Pancreas (tissue), 10 donors: Measurements from ENCODE around the gene CDH4. TPM values are rescaled to one million over a fixed set of nuclear protein-coding genes. Genes with fewer than 3 reads are reported as not detected.

Source experiments
- ATAC-seq, 4 donors: fragments of 200-7000 bp; cut with Tn5 transposase; one replicate each; pipeline versions ENCODE4 v1.8.0 to v1.9.1; 2020; ENCODE audit warnings: mild to moderate bottlenecking in 4 of 4, moderate library complexity in 4 of 4
- DNase-seq, 6 donors: peaks; one replicate each; pipeline ENCODE4 v3.0.0-alpha.2; 2020
- FAIRE-seq: peaks from 2 replicates; lab custom pipeline; 2012; peaks lifted over from hg19 to GRCh38; lab: Jason Lieb, UNC
- H3K27ac ChIP-seq, 4 donors: fragments of 200-600 bp; sonication (generic); 1 replicate in 3 of 4; 2 replicates in 1 of 4; pipeline versions ENCODE4 v1.5.0 to v1.8.0; 2020
- H3K27me3 ChIP-seq, 4 donors: fragments of 200-600 bp; one replicate each; pipeline ENCODE4 v1.8.0; 2021
- H3K36me3 ChIP-seq, 3 donors: fragments of 200-600 bp; sonication (generic) in 1 of 3; one replicate each; pipeline versions ENCODE4 v1.5.0 to v1.8.0; 2020 to 2021
- H3K4me1 ChIP-seq, 3 donors: fragments of 200-600 bp; one replicate each; pipeline ENCODE4 v1.8.0; 2021
- H3K4me3 ChIP-seq, 4 donors: fragments of 200-600 bp; sonication (generic) in 2 of 4; one replicate each; pipeline versions ENCODE4 v1.5.0 to v1.8.0; 2020 to 2021
- H3K9me3 ChIP-seq, 4 donors: fragments of 200-600 bp; one replicate each; pipeline ENCODE4 v1.8.0; 2021
- CTCF ChIP-seq, 4 donors: fragments of 200-600 bp; sonication (generic) in 3 of 4; IDR thresholded peaks; one replicate each; pipeline versions ENCODE4 v1.5.0 to v1.8.0; 2021; ENCODE audit warnings: antibody characterized with exemption in 4 of 4
- WGBS, 2 donors: extraction: QIAGEN DNeasy Blood & Tissue Kit; methylation state at CpG; one replicate each; pipeline ENCODE4 v1.1.7; 2013; 5-methylcytosine and 5-hydroxymethylcytosine counted together
- intact Hi-C, 3 donors: fragments of 100-400 bp; cut with DNase I; formaldehyde crosslinking; loops; one replicate each; pipeline versions ENCODE4 v1.11.1 to v1.14.2; 2022
- polyA plus RNA-seq, 2 donors: library from polyadenylated mRNA; stranded (reverse); fragments of 200-250 nt; gene quantifications; one replicate each; pipeline ENCODE4 v1.2.3, GENCODE V29; 2013
- total RNA-seq, 6 donors: library from RNA; stranded (reverse); fragmentation: NEBNext Ultra II Directional in 4 of 6; extraction: Animal tissue kit (Norgen Biotek cat#: 25700) in 4 of 6; gene quantifications; one replicate each; pipeline versions ENCODE4 v1.2.1 to v1.2.4, GENCODE V29; 2021 to 2023
- donor health status: healthy with polysubstance abuse.
- donor health status: DM: no; HTN: no; CAD: no; lungs with moderate emphysema.
- donor health status: DM: no; HTN: no; CAD: no.
- donor health status: control.
- donor health status: control.
- donor health status: Bipolar disorder and iron deficiency.
- donor health status: DM: yes; HTN: yes; CAD: no.
- donor health status: DM: no; HTN: no; CAD: no.
- donor health status: DM: no; HTN: no; CAD: no.
- donor health status: DM: yes; HTN: yes; CAD: no.

CDH4 gene
- total and polyA plus RNA-seq, 8 donors: 0.04 to 1.4 (median 0.27) TPM

GRCh38 chr20:61573415-61574305, 321.6 kb downstream of the CDH4 start:
- TF ChIP-seq CTCF (IDR thresholded peaks at IDR 0.05): no peak
- ATAC-seq: no peak
- WGBS, 2 donors: 79 to 86% methylated on average over 16 of the region's 16 CpGs
- no peak for DNase-seq
- Histone ChIP-seq H3K4me3 (no peak overlapping the region), H3K9me3 (no peaks in the 10 kb centered on the region), H3K4me1 (no peaks in the 10 kb centered on the region), H3K27me3 (no peaks in the 10 kb centered on the region), H3K36me3 (no peaks in the 10 kb centered on the region), H3K27ac (no peak overlapping the region)
- FAIRE-seq: no peak
- intact Hi-C loops: no loop called here

- no peaks in the 10 kb centered on the region for H3K4me1 ChIP-seq
- 60 to 62% methylated on average over 6 of the region's 6 CpGs for WGBS, 2 donors
- no peaks in the 10 kb centered on the region for H3K9me3 ChIP-seq
- no peaks in the 10 kb centered on the region for H3K36me3 ChIP-seq
- no peak for FAIRE-seq
- no peak overlapping the region for H3K27ac ChIP-seq
- no peak for TF ChIP-seq CTCF (IDR thresholded peaks at IDR 0.05)
- no peak overlapping the region for H3K4me3 ChIP-seq
- ATAC-seq: peak in 3 of 4 donors; percentile 24 to 32 (median 25)
- peak in 1 of 6 donors; percentile 26 for DNase-seq
- intact Hi-C loops: no loop called here
- H3K27me3 ChIP-seq: no peaks in the 10 kb centered on the region
Measured at GRCh38 chr20:61575151-61575937, 323.3 kb downstream of the CDH4 start.

GRCh38 chr20:61576372-61576771, 324.3 kb downstream of the CDH4 start:
- Histone ChIP-seq H3K9me3 (no peaks in the 10 kb centered on the region), H3K4me1 (no peaks in the 10 kb centered on the region), H3K4me3 (no peak overlapping the region), H3K27me3 (no peaks in the 10 kb centered on the region), H3K36me3 (no peaks in the 10 kb centered on the region), H3K27ac (no peak overlapping the region)
- 87 to 88% methylated on average over 5 of the region's 5 CpGs for WGBS, 2 donors
- intact Hi-C loops: no loop called here
- DNase-seq: no peak
- no peak for TF ChIP-seq CTCF (IDR thresholded peaks at IDR 0.05)
- no peak for FAIRE-seq
- ATAC-seq: no peak

GRCh38 chr20:61577065-61577464, 325.0 kb downstream of the CDH4 start:
- ATAC-seq: no peak
- intact Hi-C loops: no loop called here

More at GRCh38 chr20:61577065-61577464, 325.0 kb downstream of the CDH4 start:
- WGBS, 2 donors: 92 to 100% methylated on average over 1 of the region's 1 CpG
- DNase-seq: no peak
- no peak for TF ChIP-seq CTCF (IDR thresholded peaks at IDR 0.05)
- Histone ChIP-seq H3K36me3 (no peaks in the 10 kb centered on the region), H3K27me3 (no peaks in the 10 kb centered on the region), H3K9me3 (no peaks in the 10 kb centered on the region), H3K4me3 (no peak overlapping the region), H3K27ac (no peak overlapping the region), H3K4me1 (no peaks in the 10 kb centered on the region)
- FAIRE-seq: no peak
